AG08395 (cell line): ENCODE results near the gene P3H3.

Experiments used
- DNase-seq: peaks from one replicate; pipeline ENCODE4 v3.0.0; 2012; ENCODE audit warnings: mixed read lengths, low spot score

The P3H3 gene

DNA sequence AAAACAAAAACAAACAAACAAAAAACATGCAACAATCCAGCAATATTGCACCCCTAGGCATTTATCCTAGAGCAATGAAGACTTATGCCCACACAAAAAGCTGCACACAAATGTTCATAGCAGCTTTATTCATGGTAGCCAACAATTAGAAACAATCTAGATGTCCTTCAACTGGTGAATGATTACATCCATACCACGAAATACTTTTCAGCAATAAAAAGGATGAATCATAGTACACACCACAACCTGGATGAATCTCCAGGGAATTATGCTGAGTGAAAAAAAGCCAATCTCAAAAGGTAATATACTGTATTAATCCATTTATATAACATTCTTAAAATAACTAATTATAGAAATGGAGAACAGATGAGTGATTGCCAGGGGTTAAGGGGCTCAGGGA lies 21.0 kb upstream of the P3H3 start:
- DNase-seq: no peak

DNA sequence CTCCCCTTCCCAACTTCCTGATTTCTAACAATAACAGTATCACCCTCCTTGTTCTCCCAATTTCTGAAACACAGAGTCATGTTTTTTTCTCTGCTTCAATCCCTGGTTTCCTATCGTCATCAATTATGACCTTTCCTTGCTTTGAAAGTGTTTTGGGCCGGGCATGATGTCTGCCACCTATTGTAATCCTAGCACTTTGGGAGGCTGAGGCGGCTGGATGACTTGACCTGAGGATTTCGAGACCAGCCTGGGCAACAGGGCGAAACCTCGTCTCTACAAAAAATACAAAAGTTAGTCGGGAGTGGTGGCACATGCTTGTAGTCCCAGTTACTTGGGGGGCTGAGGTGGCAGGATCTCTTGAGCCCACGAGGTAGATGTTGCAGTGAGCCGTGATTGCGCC lies 19.2 kb upstream of the P3H3 start:
- DNase-seq: no peak

DNA sequence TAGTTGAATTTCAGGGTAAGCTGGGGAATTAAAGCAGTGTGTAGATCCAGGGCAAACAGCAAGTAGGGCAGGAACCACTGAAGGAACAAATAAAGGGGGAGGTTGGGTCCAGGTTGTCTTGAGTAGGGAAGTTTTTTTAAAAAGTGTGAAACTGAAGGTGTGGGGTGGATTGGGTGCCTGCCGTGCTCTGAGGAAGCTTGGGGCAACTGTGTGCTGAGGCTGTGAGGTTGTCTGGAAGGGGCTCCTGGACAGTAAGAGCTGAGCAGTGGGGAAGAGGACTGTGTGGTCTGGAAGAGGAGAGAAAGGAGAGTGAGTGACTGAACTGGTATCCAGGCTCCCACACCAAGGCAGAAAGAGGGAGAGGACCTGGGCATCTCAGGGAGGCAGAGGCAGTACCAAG lies 17.4 kb upstream of the P3H3 start:
- no peak for DNase-seq

DNA sequence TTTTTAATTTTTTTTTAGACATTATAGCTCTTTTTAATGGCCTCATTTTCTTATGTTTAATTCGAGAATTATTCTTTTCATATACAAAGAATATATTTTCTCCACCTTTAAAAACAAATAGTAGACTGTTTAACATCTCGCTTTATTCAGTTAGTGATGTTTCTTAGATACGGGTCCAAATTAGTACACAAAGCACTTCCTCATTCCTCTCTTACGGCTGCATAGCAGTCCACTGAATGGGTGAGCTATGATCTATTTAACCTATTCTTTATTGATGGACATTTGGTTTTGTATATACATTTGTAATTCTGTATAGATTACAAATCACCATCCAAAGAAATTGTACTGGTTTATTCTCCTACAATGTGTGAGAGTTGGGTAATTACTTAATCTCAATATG lies 14.8 kb upstream of the P3H3 start:
- DNase-seq: no peak

DNA sequence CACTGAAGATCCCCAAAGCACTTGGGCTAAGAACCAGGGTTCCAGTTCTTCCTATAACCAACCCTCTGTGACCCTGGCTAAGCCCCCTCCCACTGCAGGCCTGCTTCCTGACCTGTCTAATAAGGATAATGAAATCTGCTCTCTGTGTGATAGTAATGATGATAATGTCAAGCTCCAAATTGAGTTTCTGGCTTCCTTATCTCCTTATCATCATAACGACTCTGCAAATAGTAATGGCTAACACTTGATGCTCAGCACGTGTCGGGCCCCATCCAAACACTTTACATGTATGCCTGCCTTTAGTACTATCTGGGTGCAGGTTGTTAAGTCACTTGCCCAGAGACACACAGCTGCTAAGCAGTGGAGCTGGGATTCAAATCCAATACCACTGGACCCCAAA lies 11.6 kb upstream of the P3H3 start:
- DNase-seq: no peak

DNA sequence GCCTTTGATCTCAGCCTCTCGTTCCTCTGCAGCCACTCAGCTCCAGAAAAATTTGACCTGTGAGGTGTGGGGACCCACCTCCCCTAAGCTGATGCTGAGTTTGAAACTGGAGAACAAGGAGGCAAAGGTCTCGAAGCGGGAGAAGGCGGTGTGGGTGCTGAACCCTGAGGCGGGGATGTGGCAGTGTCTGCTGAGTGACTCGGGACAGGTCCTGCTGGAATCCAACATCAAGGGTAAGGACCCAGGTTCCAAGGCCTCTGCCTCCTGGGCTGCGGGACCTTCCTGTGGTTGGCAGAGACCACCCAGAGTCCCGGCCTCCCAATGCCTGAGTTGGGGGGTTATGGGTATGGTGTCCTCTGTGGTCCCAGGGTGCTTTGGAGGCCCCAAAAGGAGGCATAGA lies 11.1 kb upstream of the P3H3 start:
- DNase-seq: no peak

DNA sequence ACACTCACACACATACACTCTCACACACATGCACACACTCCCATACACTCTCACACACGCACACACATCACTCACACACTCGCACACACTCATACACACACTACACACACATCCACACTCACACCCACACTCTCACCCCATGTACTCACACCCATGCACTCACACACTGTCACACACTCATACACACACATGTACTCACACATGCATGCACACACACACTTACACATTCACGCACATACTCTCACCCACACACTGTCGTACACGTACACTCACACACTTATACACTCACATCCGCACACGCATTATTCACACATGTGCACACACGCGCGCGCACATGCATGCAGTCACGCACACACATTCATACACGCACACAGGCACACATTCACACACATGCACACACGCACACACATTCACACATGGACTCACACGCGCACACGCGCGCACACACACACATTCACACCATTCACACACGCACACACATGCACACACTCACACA lies 10.5 kb upstream of the P3H3 start:
- no peak for DNase-seq

DNA sequence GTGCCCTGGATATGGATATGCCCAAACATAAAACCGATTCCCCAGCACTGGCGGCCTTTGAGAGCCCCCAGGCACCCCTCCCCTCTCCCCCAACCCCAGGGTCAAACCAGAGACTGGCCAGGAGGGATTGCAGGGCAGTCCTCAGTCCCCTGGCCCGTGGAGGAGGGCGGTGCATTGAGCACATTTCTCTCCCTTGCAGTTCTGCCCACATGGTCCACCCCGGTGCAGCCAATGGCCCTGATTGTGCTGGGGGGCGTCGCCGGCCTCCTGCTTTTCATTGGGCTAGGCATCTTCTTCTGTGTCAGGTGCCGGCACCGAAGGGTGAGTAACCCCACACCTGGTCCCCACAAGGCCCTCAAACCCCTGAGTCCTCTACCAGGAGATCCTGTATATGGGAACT lies 10.0 kb upstream of the P3H3 start:
- DNase-seq: no peak

DNA sequence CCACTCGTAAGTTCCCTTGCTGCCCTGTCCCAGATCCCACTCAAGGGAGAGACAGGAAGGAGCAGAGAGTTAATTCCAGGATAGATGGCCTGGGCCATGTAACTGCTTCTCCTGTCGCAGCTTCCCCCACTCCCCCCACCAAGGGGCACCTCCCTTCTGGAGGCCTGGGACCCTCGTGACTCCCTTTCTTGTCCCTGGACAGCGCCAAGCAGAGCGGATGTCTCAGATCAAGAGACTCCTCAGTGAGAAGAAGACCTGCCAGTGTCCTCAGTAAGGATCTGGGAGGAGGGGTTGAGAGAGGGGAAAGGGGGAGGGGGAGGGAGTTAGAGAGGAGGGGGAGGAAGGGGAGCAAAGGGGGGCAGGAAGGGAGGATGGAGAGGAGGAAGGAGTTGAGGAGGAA lies 9.6 kb upstream of the P3H3 start:
- no peak for DNase-seq

DNA sequence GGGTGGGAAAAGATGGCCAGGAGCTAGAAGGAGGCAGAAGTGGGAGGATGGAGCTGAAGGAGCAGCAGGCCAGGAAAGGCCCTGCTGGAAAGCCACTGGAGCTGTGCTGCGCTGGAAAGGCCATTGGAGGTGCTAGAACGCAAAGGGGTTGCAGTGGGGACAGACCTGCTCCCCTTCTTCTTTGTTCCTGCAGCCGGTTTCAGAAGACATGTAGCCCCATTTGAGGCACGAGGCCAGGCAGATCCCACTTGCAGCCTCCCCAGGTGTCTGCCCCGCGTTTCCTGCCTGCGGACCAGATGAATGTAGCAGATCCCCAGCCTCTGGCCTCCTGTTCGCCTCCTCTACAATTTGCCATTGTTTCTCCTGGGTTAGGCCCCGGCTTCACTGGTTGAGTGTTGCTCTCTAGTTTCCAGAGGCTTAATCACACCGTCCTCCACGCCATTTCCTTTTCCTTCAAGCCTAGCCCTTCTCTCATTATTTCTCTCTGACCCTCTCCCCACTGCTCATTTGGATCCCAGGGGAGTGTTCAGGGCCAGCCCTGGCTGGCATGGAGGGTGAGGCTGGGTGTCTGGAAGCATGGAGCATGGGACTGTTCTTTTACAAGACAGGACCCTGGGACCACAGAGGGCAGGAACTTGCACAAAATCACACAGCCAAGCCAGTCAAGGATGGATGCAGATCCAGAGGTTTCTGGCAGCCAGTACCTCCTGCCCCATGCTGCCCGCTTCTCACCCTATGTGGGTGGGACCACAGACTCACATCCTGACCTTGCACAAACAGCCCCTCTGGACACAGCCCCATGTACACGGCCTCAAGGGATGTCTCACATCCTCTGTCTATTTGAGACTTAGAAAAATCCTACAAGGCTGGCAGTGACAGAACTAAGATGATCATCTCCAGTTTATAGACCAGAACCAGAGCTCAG lies 8.8 kb upstream of the P3H3 start:
- DNase-seq: no peak

DNA sequence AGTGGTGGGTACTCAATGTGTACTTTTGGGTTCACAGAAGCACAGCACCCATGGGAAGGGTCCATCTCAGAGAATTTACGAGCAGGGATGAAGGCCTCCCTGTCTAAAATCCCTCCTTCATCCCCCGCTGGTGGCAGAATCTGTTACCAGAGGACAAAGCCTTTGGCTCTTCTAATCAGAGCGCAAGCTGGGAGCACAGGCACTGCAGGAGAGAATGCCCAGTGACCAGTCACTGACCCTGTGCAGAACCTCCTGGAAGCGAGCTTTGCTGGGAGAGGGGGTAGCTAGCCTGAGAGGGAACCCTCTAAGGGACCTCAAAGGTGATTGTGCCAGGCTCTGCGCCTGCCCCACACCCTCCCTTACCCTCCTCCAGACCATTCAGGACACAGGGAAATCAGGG lies 8.0 kb upstream of the P3H3 start:
- DNase-seq: no peak

DNA sequence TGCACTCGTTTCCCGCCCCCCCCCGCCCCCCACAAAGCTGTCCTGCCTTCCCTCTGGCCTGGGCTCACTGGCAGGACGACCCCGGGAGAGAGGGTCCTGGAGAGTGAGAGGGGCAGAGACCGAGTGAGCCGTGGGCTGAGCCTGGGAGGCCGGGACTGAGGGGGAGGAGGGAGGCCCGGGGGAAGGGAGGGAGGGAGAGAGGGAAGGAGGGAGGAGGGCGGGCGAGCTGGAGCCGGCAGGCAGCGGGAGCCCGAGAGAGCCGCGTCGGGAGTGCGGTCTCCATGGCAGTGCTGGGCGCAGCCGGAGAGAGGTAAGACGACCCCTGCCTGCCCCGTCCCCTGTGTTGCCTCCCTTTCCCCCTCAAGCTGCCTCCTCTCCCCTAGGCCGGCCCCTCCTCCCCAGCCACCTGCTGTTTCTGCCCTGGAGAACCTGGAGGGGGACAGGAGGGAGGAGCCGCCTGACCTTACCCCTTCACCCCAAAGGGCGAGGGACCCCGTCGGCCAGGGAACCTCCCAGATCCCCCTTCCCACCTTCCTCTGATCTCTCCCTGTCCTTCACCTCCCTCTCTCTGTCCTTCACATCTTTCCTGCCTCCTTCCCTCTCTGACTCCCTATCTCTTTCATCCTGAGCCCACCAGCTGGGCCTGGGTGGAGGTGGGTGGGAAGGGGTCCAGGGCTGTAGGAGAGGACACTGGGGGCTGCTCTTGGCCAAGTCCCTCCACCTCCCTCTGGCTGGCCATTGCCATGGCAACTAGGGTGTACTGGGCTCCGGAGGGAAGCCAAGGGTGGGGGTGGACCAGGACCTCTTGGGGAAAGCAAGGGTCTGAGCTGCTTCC lies 6.4 kb upstream of the P3H3 start, which contains the start of gene GPR162:
GPR162 (plus strand) TSS at position 231 of the 835 bp plus-strand sequence. CDS start 2,078 bp downstream, outside the sequence.
- peak; percentile 61 for DNase-seq

DNA sequence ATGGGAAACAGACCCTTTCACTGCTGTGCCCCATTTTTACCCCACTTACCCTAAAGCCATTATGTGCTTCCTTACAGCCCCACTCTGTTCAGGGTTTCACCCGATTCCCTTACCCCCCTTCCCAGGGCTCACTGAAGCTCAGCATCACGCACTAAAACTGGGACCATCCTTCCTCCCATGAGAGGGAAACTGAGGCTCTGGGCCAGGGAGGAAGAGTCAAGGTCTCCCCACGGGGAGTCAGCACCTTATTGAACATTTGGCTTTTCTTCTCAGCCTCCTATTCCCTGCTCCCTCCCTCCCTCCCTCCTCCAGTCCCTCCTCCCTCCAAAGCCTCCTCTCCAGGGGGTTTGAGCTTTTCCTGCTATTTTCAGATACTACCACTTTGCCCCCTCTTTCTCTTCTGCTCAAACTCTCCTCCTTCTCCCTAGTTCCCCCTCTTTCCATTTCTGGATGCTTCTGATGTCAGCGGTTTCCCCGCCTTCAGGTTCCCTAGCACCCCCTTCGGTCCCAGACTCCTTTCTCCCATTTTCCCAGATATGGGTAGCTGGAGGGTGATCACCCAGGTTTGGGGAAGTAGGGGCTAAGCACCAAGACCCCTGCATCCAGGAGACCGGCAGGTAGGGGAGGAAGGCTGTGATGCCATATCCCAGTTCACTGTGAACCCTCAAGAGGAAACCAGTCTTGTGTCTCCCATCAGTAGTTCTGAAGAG lies 5.6 kb upstream of the P3H3 start:
- no peak for DNase-seq

DNA sequence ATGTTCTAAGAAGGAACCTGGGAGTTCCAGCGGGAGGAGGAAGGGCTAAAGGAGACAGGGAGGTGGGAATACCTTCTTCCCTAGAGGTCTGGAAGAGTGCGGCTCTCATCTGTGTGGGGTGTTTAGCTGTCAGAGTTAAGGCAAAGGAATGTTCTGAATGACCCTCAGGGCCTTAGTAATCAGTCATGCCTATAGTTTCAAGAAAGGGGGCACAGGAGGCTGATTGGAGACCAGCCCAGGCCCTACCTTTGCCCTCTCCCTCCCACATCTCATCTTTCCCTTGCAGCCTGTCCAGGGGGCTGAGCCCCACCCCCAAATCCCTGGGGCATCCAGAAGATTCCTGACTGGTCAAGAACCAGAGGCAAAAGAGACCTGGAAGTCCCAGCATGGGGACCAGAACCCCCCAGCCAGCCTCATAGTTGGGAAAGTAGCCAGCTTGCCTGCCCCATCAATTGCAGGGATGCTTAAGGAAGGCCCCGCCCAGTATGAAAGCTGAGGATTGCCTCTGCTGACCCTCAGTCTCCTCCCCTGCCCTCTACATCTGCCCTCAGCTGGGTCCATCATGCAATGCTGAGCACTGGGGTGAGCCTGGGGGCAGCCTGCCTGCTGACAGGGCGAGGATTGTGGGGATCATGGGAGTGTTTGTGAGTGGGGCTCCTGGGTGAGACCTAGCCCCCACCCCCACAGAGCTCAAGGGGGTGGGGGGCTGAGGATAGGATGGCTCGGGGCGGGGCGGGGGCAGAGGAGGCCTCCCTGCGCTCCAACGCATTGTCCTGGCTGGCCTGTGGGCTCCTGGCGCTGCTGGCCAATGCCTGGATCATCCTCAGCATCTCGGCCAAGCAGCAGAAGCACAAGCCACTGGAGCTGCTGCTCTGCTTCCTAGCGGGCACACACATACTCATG lies 4.8 kb upstream of the P3H3 start:
- DNase-seq: no peak

DNA sequence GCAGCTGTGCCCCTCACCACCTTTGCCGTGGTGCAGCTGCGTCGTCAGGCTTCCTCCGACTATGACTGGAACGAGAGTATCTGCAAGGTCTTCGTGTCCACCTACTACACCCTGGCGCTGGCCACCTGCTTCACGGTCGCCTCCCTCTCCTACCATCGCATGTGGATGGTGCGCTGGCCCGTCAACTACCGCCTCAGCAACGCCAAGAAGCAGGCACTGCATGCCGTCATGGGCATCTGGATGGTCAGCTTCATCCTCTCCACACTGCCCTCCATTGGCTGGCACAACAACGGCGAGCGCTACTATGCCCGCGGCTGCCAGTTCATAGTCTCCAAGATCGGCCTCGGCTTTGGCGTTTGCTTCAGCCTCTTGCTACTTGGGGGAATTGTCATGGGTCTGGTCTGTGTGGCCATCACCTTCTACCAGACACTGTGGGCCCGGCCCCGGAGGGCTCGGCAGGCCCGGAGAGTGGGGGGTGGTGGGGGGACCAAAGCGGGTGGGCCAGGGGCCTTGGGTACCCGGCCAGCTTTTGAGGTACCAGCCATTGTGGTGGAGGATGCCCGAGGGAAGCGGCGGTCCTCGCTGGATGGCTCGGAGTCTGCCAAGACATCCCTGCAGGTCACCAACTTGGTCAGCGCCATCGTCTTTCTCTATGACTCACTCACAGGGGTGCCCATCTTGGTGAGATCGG lies 4.0 kb upstream of the P3H3 start:
- no peak for DNase-seq

DNA sequence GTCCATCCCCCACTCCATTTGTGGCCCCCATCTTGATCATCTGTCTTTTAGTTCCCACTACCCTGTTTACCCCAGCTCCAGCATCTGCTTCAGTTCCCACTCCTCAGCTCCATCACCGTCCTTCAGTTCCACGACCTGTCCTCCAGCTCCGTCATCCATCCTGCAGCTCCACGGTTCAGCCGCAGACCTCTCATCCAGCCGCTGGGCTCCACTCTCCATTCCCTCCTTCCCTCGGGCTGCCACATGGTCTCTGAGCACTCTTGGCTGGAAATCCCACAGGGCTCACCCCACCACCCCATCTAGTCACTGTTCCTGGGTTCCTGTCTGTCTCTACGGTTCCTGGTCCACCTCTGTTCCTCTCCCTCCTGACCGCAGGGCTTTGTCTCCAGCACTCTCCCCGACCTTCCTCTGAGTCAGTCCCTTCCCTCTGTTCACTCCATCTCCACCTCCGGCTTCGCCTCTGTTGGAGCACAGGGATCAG lies 3.3 kb upstream of the P3H3 start:
- peak; percentile 29 for DNase-seq

DNA sequence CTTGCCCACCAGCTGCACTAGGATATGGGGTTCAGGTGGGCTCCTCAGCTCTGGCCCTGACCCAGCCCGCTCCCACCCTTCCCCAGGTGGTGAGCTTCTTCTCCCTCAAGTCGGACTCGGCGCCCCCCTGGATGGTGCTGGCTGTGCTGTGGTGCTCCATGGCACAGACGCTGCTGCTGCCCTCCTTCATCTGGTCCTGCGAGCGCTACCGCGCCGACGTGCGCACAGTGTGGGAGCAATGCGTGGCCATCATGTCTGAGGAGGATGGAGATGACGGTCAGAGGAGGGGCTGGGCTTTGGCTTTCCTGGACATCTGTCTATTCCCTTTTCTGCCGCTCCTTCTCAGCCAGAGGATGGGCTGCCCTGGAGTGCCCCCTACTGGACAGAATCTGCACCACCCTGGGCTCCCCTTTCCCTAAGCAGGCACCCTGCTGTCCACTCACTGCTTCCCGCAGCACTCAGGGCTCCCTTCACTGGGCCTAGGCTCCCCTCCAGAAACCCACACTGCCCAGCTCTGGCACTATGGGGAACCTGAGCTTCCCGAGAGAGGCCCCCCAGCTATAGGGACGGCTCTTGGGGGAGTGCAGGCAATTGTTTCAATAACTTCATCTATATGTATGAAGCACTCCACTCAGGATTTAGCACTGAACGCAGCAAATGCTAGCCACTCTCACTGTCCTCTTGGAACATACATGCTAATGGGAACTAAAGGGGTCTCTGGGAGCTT lies 2.6 kb upstream of the P3H3 start:
- peak; percentile 94 for DNase-seq

DNA sequence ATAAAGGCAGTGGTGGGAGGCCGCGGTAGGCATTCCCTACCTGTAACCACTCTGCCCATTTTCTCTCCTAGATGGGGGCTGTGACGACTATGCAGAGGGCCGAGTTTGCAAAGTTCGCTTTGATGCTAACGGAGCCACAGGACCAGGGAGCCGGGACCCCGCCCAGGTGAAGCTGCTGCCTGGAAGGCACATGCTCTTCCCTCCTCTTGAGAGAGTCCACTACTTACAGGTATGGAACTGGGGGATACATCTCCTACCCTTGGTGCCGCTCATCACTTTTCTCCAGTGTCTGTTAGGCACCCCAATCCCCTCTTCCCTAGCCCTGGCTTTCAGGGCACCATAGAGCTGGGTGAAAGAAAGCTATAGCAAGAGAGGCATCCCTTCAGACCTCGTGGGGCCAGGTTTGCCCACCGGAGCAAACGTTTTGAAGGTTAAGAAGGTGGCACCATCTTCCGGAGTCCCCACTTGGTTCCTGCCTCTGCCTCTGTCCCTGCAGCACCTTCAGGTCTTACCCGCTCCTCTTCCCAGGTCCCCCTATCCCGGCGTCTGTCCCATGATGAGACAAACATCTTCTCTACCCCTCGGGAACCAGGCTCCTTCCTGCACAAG lies 2.0 kb upstream of the P3H3 start:
- no peak for DNase-seq

DNA sequence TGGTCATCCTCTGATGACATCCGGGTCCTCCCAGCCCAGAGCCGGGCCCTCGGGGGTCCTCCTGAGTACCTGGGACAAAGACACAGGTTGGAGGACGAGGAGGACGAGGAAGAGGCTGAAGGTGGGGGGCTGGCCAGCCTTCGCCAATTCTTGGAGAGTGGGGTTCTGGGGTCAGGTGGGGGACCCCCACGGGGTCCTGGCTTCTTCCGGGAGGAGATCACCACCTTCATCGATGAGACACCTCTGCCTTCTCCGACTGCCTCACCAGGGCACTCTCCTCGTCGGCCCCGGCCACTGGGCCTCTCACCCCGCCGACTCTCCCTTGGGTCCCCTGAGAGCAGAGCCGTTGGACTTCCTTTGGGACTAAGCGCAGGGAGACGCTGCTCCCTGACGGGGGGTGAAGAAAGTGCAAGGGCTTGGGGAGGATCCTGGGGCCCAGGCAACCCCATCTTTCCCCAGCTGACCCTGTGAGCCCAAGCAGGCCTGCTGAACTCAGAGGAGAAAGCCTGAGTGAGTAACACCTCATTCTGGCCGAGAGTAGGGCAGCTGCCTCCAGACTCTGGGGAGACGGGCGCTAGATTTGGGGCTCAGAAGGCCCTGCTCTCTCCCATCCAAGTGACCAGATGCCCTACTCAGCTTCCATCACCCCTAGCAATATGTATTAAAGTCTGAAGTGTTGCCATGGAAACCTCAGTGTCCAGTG lies 1.3 kb upstream of the P3H3 start:
- no peak for DNase-seq
